Neural crest cell (in vitro differentiated cells): ENCODE data around the gene HOXD9. TPM values are rescaled to one million over a fixed set of nuclear protein-coding genes. Genes with fewer than 3 reads are reported as not detected.

ENCODE experiments used
- DNase-seq: peaks from one replicate; pipeline ENCODE4 v3.0.0; 2021; ENCODE audit warnings: low read depth, mixed read lengths, low spot score
- H3K27ac Mint-ChIP-seq: one replicate; pipeline ENCODE4 v1.8.0; 2021; ENCODE audit warnings: mild to moderate bottlenecking, mixed read lengths; ENCODE audit not compliant: unreplicated experiment
- H3K27me3 Mint-ChIP-seq: 2 replicates; pipeline ENCODE4 v1.8.0; 2021; ENCODE audit warnings: low read depth, mild to moderate bottlenecking, mixed read lengths
- H3K36me3 Mint-ChIP-seq: 2 replicates; pipeline ENCODE4 v1.8.0; 2021; ENCODE audit warnings: low read depth, mild to moderate bottlenecking, mixed read lengths
- H3K4me1 Mint-ChIP-seq: 2 replicates; pipeline ENCODE4 v1.8.0; 2021; ENCODE audit warnings: mixed read lengths
- H3K4me3 Mint-ChIP-seq: one replicate; pipeline ENCODE4 v1.8.0; 2021; ENCODE audit warnings: mild to moderate bottlenecking, mixed read lengths
- H3K9me3 Mint-ChIP-seq: 2 replicates; pipeline ENCODE4 v1.8.0; 2021; ENCODE audit warnings: mixed read lengths
- CTCF ChIP-seq: fragments of 200-600 bp; sonication (generic); conservative IDR thresholded peaks from 2 replicates; pipeline ENCODE4 v1.5.0; 2021; ENCODE audit warnings: antibody characterized with exemption, mild to moderate bottlenecking
- total RNA-seq: library from RNA; stranded (reverse); gene quantifications from 2 replicates; pipeline ENCODE4 v1.2.1, GENCODE V29; 2021

The HOXD9 gene
- total RNA-seq, 1 donor from 2014 or later, result not detected

DNA sequence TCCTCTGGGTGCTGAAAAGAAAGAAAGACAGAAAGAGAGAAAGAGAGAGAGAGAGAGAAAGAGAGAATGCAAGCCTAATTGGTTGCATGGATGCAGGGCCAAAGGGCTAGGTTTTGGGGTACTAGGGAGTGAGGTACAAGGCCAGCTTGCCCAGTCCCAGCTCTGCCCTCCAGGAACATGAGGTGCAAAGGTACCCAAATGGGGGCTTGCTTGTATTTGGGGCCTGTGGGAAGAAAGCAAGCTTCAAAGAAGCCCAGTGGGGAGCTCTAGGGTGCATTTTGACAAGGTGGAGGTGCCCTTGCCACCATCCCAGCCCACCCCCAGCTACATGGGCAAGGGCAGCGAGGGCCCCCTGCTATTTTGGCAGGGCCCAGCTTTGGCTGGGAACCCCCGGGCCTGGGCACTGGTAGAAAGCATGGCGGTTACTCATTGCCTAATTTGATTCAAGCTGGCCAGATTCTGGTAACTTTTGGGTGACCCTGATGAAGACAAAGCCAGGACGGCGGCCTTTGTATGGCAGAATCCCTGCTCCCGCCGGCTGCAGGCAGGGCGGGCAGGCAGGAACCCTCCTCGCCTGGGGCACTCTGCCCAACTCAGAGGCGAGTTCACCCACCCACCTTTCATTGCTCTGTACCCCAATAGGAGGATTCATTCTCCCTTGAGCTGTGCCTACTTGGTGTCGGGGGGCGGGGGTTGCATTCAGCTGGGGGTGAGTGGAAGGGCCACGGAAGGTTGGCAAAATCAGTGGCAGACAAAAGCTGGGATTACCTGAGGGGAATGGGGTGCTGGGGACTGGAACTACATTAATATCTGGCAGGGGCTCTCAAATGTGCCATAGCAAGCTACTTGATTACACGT, 28.3 kb downstream of the HOXD9 start:
- H3K27ac Mint-ChIP-seq, result no peak overlapping the region
- TF ChIP-seq CTCF, result no peak
- H3K9me3 Mint-ChIP-seq, result no peaks in the 10 kb centered on the region
- no peak overlapping the region for H3K4me3 Mint-ChIP-seq
- no peak for DNase-seq
- peaks cover 99% of the 10 kb centered on the region for H3K27me3 Mint-ChIP-seq
- no peaks in the 10 kb centered on the region for H3K4me1 Mint-ChIP-seq
- H3K36me3 Mint-ChIP-seq, result no peaks in the 10 kb centered on the region

GRCh38 chr2:176151442-176152287, 29.1 kb downstream of the HOXD9 start, which contains the start of gene HOXD4:
HOXD4 (plus strand) TSS chr2:176151550; CDS start chr2:176151634, 84 bp downstream.
- no peak for TF ChIP-seq CTCF
- H3K4me3 Mint-ChIP-seq, result no peak within 1 kb of the TSS
- no peak for DNase-seq
- no peak within 1 kb of the TSS for H3K27ac Mint-ChIP-seq
- H3K27me3 Mint-ChIP-seq, result peaks cover 99% of the 10 kb centered on the region
- H3K36me3 Mint-ChIP-seq, result no peaks in the 10 kb centered on the region
- H3K9me3 Mint-ChIP-seq, result no peaks in the 10 kb centered on the region
- no peaks in the 10 kb centered on the region for H3K4me1 Mint-ChIP-seq

DNA sequence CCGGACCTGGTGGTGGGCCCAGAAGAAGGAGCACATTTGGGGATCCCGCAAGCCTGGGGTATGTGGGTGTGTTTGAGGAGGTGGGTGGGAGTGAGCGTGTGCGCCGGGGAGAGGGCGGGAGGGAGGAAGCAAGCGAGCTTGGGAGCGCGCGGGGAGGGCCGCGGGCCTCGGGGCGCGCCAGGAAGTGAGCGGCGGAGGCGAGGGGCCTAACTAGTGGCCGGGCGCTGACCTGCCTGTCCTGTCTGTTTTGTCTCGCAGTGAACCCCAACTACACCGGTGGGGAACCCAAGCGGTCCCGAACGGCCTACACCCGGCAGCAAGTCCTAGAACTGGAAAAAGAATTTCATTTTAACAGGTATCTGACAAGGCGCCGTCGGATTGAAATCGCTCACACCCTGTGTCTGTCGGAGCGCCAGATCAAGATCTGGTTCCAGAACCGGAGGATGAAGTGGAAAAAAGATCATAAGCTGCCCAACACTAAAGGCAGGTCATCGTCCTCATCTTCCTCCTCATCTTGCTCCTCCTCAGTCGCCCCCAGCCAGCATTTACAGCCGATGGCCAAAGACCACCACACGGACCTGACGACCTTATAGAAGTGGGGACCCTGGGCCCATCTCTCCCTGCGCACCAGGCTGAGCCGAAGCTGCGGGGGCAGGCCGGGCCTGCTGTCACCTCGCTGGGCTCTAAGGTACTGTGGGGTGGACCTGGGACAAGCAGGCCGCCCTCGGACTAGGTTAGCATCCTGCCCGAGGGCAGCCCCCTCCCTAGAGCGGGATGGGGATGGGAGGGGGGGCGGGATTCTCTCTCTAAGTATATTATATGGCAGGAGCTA, 30.0 kb downstream of the HOXD9 start:
- no peak for TF ChIP-seq CTCF
- Mint-ChIP-seq H3K27me3 (peaks cover 99% of the 10 kb centered on the region), H3K27ac (no peak overlapping the region), H3K4me3 (no peak overlapping the region), H3K9me3 (no peaks in the 10 kb centered on the region), H3K4me1 (peaks cover 3% of the 10 kb centered on the region), H3K36me3 (no peaks in the 10 kb centered on the region)
- DNase-seq, result no peak

- no peak overlapping the region for H3K27ac Mint-ChIP-seq
- peaks cover 99% of the 10 kb centered on the region for H3K27me3 Mint-ChIP-seq
- no peak overlapping the region for H3K4me3 Mint-ChIP-seq
- no peaks in the 10 kb centered on the region for H3K36me3 Mint-ChIP-seq
- H3K9me3 Mint-ChIP-seq, result no peaks in the 10 kb centered on the region
- no peak for TF ChIP-seq CTCF
- DNase-seq, result no peak
- H3K4me1 Mint-ChIP-seq, result peaks cover 12% of the 10 kb centered on the region
Measured at GRCh38 chr2:176154576-176155252, 32.2 kb downstream of the HOXD9 start.
